ENCODE measurements around the gene SCFD2.
A peak's percentile ranks its signal among the peaks of the same experiment; 100 is the strongest.

The SCFD2 gene

DNA sequence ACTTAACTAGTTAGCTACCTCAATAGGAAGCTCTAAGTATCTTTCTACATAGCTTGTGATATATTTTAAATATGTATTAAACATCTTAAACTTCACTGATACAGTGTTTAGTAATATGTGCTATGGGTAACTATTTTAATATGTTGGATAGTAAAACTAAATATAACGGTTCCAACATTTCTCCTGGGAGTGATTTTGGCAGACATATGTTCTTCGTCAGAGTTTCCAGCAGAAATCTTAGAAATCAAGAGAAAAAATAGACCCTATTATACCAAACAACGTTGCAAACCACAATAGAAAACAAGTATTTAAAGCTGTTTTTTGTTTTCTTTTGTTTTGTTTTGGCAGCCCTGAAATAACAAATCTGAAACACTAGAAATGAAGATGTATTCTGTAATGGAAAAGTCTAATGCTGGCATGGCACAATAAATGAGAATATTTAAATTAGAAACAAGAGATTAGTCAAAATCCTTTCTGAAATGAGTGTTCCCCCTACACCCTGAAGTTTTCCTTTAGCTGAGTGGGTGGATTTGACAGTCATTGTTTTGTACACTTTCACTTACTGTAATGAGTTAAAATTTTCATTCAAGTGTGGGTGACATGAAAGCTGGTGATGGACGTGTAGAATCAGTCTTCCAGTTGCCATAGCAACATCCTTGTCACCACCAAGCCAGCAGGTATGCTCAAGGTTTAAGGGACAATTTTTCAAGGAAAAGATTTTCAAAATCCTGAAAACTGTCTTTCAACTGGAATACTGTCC is 233.5 kb downstream of the SCFD2 start:
- no peak for DNase-seq

- no peak for DNase-seq
Observed at GRCh38 chr4:53131562-53131925, 234.3 kb downstream of the SCFD2 start.

DNA sequence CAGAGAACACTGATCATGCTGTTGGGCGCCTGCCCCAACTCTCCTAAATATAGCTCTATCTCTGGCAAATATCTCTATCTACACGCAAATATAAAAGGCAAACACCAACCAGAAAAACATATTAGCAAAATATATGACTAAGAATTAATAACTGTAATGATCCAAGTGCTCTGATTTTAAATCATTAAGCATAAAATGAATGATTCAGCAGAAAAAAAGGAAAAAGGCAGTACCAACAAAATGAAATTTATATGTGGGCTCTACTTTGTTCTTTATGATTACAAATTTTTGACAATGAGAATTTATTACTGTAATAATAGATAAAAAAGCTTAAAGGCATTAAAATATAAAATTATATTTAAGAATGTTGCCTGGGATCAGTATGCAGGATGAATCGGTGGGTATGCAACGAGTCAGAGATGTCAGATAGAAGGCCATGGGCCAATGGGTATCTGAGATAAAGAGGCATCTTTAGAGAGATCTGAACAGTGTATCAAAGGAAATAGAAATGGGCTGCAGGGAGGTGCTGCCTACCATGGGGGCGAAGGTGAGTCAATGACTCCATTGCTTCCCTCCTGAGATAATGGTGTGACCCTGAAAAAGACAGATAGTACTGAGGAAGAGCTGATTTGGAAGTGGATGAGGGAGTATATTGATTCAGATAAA is 234.8 kb downstream of the SCFD2 start:
- DNase-seq, result no peak

DNA sequence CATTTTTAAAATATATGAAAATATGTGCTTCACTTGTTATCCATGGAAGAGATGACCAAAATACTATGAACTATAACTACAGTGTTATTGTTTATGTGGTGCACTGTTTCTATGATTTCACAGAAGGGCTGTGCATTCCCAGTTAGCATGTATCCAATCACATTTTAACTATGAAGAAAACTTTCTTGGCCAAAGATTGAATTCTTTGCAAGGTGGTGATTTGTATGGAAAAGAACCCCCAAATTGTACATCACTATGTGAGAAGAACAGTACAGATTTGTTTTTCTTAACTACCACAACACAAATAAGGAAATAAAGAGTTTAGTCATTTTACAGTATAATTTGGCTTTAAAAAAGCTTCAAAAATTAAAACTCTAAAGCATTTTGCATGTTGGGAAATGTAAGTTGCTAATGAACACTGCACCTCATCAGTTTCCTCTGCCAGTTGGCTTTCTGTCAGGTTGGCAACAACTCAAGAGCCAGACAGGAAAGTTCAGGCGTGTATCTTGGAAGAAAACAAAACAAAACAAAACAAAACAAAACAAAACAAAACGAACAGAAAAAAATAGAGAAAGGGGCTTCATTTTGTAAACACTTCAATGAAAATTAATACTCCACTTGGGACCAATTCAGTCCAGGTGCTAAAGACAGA is 237.0 kb downstream of the SCFD2 start:
- no peak for DNase-seq

DNA sequence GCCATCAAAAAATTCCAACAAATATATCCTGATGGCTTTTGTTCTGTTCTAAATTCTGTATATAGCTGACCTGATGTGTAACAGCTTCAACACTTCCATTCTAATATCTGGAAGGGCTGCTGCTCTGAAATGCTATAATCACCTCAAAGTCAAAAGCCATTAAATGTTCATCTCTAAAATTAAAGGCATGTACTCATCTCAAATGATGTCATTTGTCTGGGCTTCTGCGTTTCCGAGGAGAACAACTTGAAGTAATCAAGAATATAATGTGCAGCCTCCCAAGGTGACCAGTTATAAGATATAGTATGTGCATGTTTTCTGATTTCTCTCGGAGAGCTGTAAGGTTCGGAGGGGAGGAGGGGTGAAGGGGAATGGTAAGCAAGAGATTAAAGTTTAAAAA is 237.6 kb downstream of the SCFD2 start:
- no peak for DNase-seq

DNA sequence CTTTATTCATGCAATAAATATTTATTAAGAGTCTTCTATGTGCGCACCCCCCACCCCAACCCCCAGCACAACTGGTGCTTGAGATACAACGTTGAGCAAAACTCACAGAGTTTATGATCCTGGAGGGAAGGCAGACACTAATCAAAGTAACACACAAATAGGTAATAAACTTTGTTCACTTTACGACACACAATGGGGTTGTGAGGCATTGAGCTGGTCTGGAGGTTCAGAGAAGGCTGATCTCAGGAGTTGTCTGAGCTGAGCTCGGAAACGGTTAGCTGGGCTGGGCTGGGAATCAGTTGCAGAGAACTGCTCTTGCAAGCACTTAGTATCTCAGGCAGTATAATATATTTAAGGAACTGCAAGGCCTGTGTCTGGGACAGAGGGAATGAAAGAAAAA is 238.5 kb downstream of the SCFD2 start:
- DNase-seq, result no peak

DNA sequence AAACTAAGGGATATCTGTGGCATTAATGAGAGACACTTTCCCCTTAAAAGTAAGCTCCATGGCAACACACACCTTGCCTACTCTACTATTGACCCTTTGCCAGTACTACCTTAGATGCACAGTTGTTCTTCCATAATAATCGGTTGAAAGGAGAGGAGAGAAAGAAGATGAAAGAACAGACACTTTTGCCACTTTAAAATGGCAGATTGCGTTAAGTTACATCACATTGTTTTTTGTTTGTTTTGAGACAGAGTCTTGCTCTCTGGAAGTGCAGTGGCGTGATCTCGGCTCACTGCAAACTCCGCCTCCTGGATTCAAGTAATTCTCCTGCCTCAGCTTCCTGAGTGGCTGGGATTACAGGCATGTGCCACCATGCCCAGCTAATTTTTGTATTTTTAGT is 239.8 kb downstream of the SCFD2 start:
- DNase-seq, result no peak

GRCh38 chr4:53123819-53124218 is 242.0 kb downstream of the SCFD2 start:
- no peak for DNase-seq

DNA sequence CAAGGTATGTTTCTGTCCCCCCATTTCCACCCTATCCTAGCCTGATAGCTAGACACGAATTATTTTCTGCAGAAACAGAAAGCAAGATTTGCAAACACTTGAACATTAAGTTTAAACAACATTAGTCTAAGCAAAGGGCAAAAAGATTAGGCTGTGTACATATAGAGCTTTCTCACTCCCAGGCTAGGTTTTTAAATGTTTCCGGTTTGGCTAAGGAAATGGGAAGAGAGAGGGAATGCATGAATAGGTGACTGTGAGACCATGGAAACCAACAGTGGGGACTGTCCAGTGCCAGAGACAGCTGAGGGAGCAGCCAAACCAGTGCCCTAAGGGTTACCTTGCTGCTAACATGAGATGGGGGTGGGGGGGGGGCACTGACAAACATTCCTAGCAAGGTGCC is 242.7 kb downstream of the SCFD2 start:
- no peak for DNase-seq

GRCh38 chr4:53122280-53123116 is 243.4 kb downstream of the SCFD2 start:
- no peak for DNase-seq

- no peak for DNase-seq
Observed at GRCh38 chr4:53121264-53121865, 244.5 kb downstream of the SCFD2 start.

DNA sequence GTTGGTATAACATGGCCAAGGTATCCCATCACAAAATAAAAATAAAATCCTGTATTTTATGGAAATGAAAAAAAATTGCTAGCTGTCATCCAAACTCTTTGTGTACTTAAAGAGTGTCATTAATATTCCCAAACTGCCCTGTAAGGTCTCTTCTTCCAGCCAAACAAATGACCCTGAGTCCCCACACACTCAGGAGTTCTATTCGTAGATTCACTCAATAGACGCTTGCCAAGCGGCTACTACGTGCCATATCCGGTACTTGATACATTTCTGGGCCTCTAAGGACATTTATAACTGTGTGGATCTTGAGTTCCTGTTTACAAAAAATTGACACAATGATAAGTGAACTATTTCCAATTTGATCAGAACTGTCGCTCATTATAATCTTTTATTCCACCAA is 245.1 kb downstream of the SCFD2 start:
- no peak for DNase-seq

DNA sequence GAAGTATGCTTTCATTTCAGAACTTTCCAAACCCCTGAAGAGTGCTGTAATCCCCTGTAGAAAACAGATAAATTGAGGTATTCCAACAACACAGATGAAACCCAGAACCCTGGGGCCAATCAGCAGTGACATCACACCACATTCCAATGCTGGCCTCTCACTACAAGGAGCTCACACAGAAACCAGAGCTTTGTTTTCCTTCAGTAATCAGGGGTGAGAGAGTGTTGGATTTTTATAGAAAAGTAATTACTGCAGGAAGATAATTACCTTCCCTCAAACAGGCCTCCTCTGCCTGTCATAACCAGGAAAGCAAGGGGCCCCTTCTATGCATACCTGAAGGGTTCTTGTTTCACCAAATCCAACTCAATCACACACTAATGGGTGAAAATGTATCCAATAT is 246.2 kb downstream of the SCFD2 start:
- DNase-seq, result no peak

GRCh38 chr4:53118676-53119075 is 247.2 kb downstream of the SCFD2 start:
- no peak for DNase-seq

- no peak for DNase-seq
Observed at GRCh38 chr4:53116954-53117353, 248.9 kb downstream of the SCFD2 start.

- DNase-seq, result no peak
Observed at GRCh38 chr4:53113431-53114225, 252.2 kb downstream of the SCFD2 start.

- peak; percentile 15 for DNase-seq
Observed at GRCh38 chr4:53105313-53105712, 260.5 kb downstream of the SCFD2 start.

- no peak for DNase-seq
Observed at GRCh38 chr4:53103481-53103880, 262.4 kb downstream of the SCFD2 start.

GRCh38 chr4:53101191-53101581 is 264.7 kb downstream of the SCFD2 start:
- no peak for DNase-seq

DNA sequence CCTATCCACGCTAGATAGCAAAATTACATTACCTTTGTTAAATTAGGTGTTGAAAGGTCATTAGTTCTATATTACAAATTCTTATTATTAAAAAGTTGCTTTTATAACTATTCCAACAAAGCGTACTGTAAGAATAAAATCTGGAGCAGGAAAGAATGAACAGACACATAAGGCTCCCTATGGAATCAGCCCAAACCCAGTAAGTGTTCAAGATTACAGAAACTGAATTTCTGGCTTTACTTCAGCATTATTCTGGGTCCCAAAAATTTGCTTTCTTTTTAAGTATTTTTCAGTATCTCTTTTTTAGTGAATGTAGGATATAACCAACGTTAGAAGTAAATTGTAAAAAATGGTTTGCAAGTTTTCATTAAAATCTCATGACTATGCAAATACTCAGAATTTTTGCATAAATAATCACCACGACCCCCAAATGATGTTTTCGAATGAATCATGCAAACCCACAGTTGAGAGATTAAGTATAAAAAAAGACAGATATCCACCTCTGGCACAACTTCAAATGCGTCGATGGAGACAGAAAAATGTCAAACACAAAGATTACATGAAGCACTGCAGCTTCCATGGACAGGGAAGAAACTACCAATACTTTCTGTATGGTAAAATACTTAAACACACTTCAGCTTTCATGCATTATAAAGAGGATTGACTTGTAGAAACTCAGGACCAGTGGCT is 265.2 kb downstream of the SCFD2 start:
- no peak for DNase-seq

DNA sequence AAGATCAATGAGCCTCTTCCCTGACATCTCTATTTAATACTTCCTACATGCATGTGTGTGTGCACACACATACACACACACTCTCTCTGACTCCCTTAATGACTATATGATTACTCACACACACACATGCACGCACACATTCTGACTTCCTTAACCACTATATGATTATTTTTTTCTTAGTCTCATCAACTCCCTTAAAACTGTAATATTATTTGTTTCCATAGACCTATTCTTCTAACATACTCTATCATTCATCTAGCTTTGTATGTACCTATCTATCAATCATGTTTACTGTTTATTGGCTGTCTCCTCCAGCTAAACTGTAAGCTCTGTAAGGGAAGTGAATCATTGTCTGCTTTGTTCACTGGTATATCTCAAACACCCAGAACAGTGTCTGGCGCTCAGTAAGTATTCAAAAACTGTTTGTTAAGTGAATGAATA is 267.2 kb downstream of the SCFD2 start:
- DNase-seq, result no peak

All from NCI-H69 (cell line).